Psoas muscle (tissue), 8 donors: ENCODE results near the gene NSMF. TPM values are rescaled to one million over a fixed set of nuclear protein-coding genes. Genes with fewer than 3 reads are reported as not detected.
A peak's percentile ranks its signal among the peaks of the same experiment; 100 is the strongest.

Source experiments
- ATAC-seq, 4 donors: fragments of 200-7000 bp; cut with Tn5 transposase; one replicate each; pipeline ENCODE4 v1.9.1; 2020; ENCODE audit warnings: moderate library complexity in 3 of 4, mild to moderate bottlenecking in 2 of 4
- DNase-seq, 2 donors: peaks; one replicate each; pipeline ENCODE4 v3.0.0-alpha.2; 2020
- H3K27ac ChIP-seq: fragments of 200-600 bp; one replicate; pipeline ENCODE4 v1.8.0; 2022
- H3K27me3 ChIP-seq, 3 donors: fragments of 200-600 bp in 1 of 3; one replicate each; pipeline versions ENCODE4 v1.6.1 to v1.8.0; 2013 to 2022; ENCODE audit warnings: low read length in 2 of 3, mild to moderate bottlenecking in 2 of 3, moderate library complexity in 1 of 3; ENCODE audit not compliant: insufficient read depth in 3 of 3
- H3K36me3 ChIP-seq, 2 donors: fragments of 200-600 bp in 1 of 2; one replicate each; pipeline versions ENCODE4 v1.6.1 to v1.8.0; 2013 to 2022; ENCODE audit warnings: low read depth in 1 of 2, mild to moderate bottlenecking in 1 of 2, moderate library complexity in 1 of 2; ENCODE audit not compliant: insufficient read depth in 1 of 2
- H3K4me1 ChIP-seq: fragments of 200-600 bp; one replicate; pipeline ENCODE4 v1.8.0; 2022
- H3K4me3 ChIP-seq: fragments of 200-600 bp; one replicate; pipeline ENCODE4 v1.8.0; 2022; ENCODE audit warnings: mild to moderate bottlenecking
- H3K9me3 ChIP-seq: fragments of 200-600 bp; one replicate; pipeline ENCODE4 v1.8.0; 2022
- WGBS, 3 donors: extraction: QIAGEN DNeasy Blood & Tissue Kit; methylation state at CpG; one replicate each; pipeline versions ENCODE4 v1.1.6 to v1.1.7; 2013; 5-methylcytosine and 5-hydroxymethylcytosine counted together
- intact Hi-C, 2 donors: fragments of 100-400 bp; cut with DNase I; formaldehyde crosslinking; loops; one replicate each; pipeline versions ENCODE4 v1.11.0 to v1.14.2; 2022
- polyA plus RNA-seq, 3 donors: library from polyadenylated mRNA; stranded (reverse); fragments of 200-250 nt; gene quantifications; one replicate each; pipeline ENCODE4 v1.2.3, GENCODE V29; 2013
- total RNA-seq, 4 donors: library from RNA; stranded (reverse); fragmentation: NEBNext Ultra II Directional in 2 of 4; extraction: Animal tissue kit (Norgen Biotek cat#: 25700) in 2 of 4; gene quantifications; one replicate each; pipeline versions ENCODE4 v1.2.1 to v1.2.4, GENCODE V29; 2021 to 2023
- TF ChIP-seq, protein P1 (sequence below): fragments of 200-600 bp; IDR thresholded peaks from one replicate; pipeline ENCODE4 v1.8.0; 2022; ENCODE audit warnings: antibody characterized with exemption
- donor health status: healthy with polysubstance abuse.
- donor health status: DM: no; HTN: no; CAD: no; lungs with moderate emphysema.
- donor health status: Bipolar disorder and iron deficiency.
- donor health status: healthy.
- donor health status: DM: yes; HTN: yes; CAD: no.
- donor health status: DM: no; HTN: no; CAD: no.
- donor health status: DM: no; HTN: no; CAD: no.
- donor health status: DM: yes; HTN: yes; CAD: no.

The NSMF gene
- total and polyA plus RNA-seq, 7 donors = 4.8 to 11.2 (median 6.4) TPM

GRCh38 chr9:137434498-137435380, 24.4 kb downstream of the NSMF start:
- H3K9me3 ChIP-seq = no peaks in the 10 kb centered on the region
- H3K4me3 ChIP-seq = no peak overlapping the region
- H3K27me3 ChIP-seq = peaks cover 0 to 23% (median 0%) of the 10 kb centered on the region in 3 donors
- TF ChIP-seq, protein P1, sequence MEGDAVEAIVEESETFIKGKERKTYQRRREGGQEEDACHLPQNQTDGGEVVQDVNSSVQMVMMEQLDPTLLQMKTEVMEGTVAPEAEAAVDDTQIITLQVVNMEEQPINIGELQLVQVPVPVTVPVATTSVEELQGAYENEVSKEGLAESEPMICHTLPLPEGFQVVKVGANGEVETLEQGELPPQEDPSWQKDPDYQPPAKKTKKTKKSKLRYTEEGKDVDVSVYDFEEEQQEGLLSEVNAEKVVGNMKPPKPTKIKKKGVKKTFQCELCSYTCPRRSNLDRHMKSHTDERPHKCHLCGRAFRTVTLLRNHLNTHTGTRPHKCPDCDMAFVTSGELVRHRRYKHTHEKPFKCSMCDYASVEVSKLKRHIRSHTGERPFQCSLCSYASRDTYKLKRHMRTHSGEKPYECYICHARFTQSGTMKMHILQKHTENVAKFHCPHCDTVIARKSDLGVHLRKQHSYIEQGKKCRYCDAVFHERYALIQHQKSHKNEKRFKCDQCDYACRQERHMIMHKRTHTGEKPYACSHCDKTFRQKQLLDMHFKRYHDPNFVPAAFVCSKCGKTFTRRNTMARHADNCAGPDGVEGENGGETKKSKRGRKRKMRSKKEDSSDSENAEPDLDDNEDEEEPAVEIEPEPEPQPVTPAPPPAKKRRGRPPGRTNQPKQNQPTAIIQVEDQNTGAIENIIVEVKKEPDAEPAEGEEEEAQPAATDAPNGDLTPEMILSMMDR = no peak
- intact Hi-C loops = no loop called here
- 81 to 90% (median 81%) methylated on average over 38 to 43 of the region's 43 CpGs for whole genome bisulfite sequencing, 3 donors
- H3K27ac ChIP-seq = no peak overlapping the region
- no peaks in the 10 kb centered on the region for H3K36me3 ChIP-seq
- peak; percentile 17 to 51 for DNase-seq
- ATAC-seq = no peak
- H3K4me1 ChIP-seq = peaks cover 5% of the 10 kb centered on the region

- 80 to 91% (median 82%) methylated on average over 20 to 26 of the region's 26 CpGs for whole genome bisulfite sequencing, 3 donors
- TF ChIP-seq, protein P1 = no peak
- DNase-seq = peak; percentile 7 to 53
- Histone ChIP-seq H3K4me1 (peaks cover 5% of the 10 kb centered on the region), H3K36me3 (no peaks in the 10 kb centered on the region), H3K9me3 (no peaks in the 10 kb centered on the region), H3K27me3 (peaks cover 0 to 19% (median 0%) of the 10 kb centered on the region in 3 donors), H3K27ac (no peak overlapping the region), H3K4me3 (no peak overlapping the region)
- intact Hi-C loops = no loop called here
- no peak for ATAC-seq
These were observed 25.2 kb downstream of the NSMF start for GRCh38 chr9:137433916-137434431.

GRCh38 chr9:137433349-137433915, 25.7 kb downstream of the NSMF start:
- ATAC-seq (no peak), DNase-seq (peak in 1 of 2 donors; percentile 6)
- Histone ChIP-seq H3K27me3 (peaks cover 0 to 13% (median 0%) of the 10 kb centered on the region in 3 donors), H3K27ac (no peak overlapping the region), H3K36me3 (no peaks in the 10 kb centered on the region), H3K4me3 (no peak overlapping the region), H3K9me3 (no peaks in the 10 kb centered on the region), H3K4me1 (peaks cover 5% of the 10 kb centered on the region)
- TF ChIP-seq, protein P1 = no peak
- intact Hi-C loops = no loop called here
- 73 to 77% (median 77%) methylated on average over 19 of the region's 19 CpGs for WGBS, 3 donors

DNA sequence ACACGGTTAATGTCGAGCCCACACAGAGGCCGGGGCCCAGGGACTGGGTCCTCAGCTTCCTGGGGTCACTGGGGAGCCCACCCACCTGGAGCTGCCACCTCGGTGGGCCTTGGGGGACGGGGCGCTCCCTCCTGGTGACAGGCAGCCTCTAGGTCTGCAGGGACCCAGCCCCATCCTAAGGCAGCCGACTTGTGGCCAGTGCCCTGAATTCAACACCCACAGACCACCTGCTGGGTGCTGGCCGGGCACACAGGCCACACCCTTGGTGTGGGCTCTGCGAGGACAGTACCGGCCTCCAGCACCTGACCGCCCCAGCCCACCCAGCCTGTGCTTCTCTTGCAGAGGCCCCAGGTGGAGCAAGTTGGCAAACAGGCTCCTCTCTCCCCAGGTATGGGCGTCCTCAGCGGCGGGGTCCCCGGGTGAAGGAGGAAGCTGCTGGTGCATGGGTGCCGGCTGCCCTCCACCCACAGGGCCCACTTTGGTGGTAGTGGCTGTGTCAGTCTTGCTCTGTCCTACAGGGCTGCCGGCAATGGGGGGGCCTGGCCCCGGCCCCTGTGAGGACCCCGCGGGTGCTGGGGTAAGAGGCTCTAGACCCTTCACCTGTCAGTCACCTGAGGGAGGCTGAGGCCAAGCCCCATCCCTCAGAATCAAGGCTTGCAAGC, 26.3 kb downstream of the NSMF start:
- H3K4me1 ChIP-seq = peaks cover 5% of the 10 kb centered on the region
- H3K27ac ChIP-seq = no peak overlapping the region
- intact Hi-C loops = no loop called here
- H3K9me3 ChIP-seq = no peaks in the 10 kb centered on the region
- DNase-seq (peak; percentile 4 to 40), ATAC-seq (no peak)
- 79 to 89% (median 87%) methylated on average over 16 to 20 of the region's 20 CpGs for WGBS, 3 donors
- no peaks in the 10 kb centered on the region for H3K36me3 ChIP-seq
- peaks cover 0 to 7% (median 0%) of the 10 kb centered on the region in 3 donors for H3K27me3 ChIP-seq
- no peak overlapping the region for H3K4me3 ChIP-seq
- TF ChIP-seq, protein P1 = no peak
